PC-3 (cell line): Measurements from ENCODE around the gene NECAP2.
"Not testable (repeated sequence)": the region's sequence is repeated elsewhere in the genome, so short reads cannot be mapped to it uniquely, and the experiment has no call there.

Experiments
- EZH2phosphoT487 ChIP-seq: fragments of 300-600 bp; sonication (generic); IDR thresholded peaks from 2 replicates; pipeline ENCODE4 v1.6.1; 2018; ENCODE audit warnings: mild to moderate bottlenecking, antibody characterized with exemption, low read length, borderline replicate concordance
- TF ChIP-seq, protein P1 (sequence below): fragments of 300-600 bp; sonication (generic); conservative IDR thresholded peaks from 2 replicates; pipeline ENCODE4 v1.5.1; 2017; ENCODE audit warnings: antibody characterized with exemption, low read depth, mild to moderate bottlenecking, low read length

DNA sequence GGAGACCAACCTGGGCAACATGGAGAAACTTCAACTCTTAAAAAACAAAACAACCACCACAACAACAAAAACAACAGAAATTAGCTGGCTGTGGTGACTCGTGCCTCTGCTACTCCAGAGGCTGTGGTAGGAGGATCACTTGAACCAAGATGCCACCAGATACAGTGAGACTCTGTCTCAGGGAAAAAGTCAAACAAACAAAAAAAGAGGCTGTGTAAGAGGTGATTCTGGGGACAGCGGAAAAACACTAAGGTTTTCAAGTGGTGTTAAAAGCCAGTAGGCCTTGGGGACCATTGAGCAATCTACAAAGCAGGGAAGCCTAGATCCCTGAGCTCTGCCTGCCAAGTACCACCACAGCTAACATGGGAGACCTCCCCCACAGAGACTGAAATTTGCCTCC lies 65.3 kb downstream of the NECAP2 start:
- TF ChIP-seq, protein P1, sequence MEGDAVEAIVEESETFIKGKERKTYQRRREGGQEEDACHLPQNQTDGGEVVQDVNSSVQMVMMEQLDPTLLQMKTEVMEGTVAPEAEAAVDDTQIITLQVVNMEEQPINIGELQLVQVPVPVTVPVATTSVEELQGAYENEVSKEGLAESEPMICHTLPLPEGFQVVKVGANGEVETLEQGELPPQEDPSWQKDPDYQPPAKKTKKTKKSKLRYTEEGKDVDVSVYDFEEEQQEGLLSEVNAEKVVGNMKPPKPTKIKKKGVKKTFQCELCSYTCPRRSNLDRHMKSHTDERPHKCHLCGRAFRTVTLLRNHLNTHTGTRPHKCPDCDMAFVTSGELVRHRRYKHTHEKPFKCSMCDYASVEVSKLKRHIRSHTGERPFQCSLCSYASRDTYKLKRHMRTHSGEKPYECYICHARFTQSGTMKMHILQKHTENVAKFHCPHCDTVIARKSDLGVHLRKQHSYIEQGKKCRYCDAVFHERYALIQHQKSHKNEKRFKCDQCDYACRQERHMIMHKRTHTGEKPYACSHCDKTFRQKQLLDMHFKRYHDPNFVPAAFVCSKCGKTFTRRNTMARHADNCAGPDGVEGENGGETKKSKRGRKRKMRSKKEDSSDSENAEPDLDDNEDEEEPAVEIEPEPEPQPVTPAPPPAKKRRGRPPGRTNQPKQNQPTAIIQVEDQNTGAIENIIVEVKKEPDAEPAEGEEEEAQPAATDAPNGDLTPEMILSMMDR = not testable (repeated sequence)
- TF ChIP-seq EZH2phosphoT487 = not testable (repeated sequence)
